NAMALWA (cell line): ENCODE results near the gene GALK1.
"Not testable (repeated sequence)": the region's sequence is repeated elsewhere in the genome, so short reads cannot be mapped to it uniquely, and the experiment has no call there.

ENCODE experiments used
- DNase-seq: peaks from one replicate; pipeline ENCODE4 v3.0.0-alpha.2; 2015; ENCODE audit warnings: low spot score

Gene GALK1

GRCh38 chr17:75764711-75765421, at the start of gene GALK1:
Gene GALK1, minus strand, starts transcription at chr17:75765192. Its CDS starts 56 bp downstream, at chr17:75765136.
- peak; percentile 84 for DNase-seq

- DNase-seq, result no peak
Measured at GRCh38 chr17:75814021-75814395, 49.0 kb upstream of the GALK1 start.

- no peak for DNase-seq
Measured at GRCh38 chr17:75813081-75814020, 48.4 kb upstream of the GALK1 start.

- no peak for DNase-seq
Measured at GRCh38 chr17:75812096-75813013, 47.4 kb upstream of the GALK1 start.

GRCh38 chr17:75811174-75811573, 46.2 kb upstream of the GALK1 start:
- no peak for DNase-seq

- not testable (repeated sequence) for DNase-seq
Measured at GRCh38 chr17:75810756-75811155, 45.8 kb upstream of the GALK1 start.

GRCh38 chr17:75810216-75810615, 45.2 kb upstream of the GALK1 start:
- DNase-seq, result no peak

- DNase-seq, result no peak
Measured at GRCh38 chr17:75809631-75810111, 44.7 kb upstream of the GALK1 start.

GRCh38 chr17:75808905-75809621, 44.1 kb upstream of the GALK1 start:
- DNase-seq, result no peak

- DNase-seq, result no peak
Measured at GRCh38 chr17:75808549-75808904, 43.5 kb upstream of the GALK1 start.

- no peak for DNase-seq
Measured at GRCh38 chr17:75807861-75808260, 42.9 kb upstream of the GALK1 start.

- no peak for DNase-seq
Measured at GRCh38 chr17:75806822-75807500, 42.0 kb upstream of the GALK1 start.

- no peak for DNase-seq
Measured at GRCh38 chr17:75803883-75804282, 38.9 kb upstream of the GALK1 start.

- DNase-seq, result no peak
Measured at GRCh38 chr17:75799402-75799801, 34.4 kb upstream of the GALK1 start.

GRCh38 chr17:75795820-75796607, 31.0 kb upstream of the GALK1 start:
- no peak for DNase-seq

GRCh38 chr17:75793460-75793859, 28.5 kb upstream of the GALK1 start:
- no peak for DNase-seq

- no peak for DNase-seq
Measured at GRCh38 chr17:75791254-75791653, 26.3 kb upstream of the GALK1 start.

- DNase-seq, result peak; percentile 66
Measured at GRCh38 chr17:75785016-75785890, 20.3 kb upstream of the GALK1 start.

GRCh38 chr17:75784473-75785015, 19.6 kb upstream of the GALK1 start, which contains the start of gene UNK:
Gene UNK, plus strand, starts transcription at chr17:75784806. Its CDS starts 75 bp downstream, at chr17:75784881.
- DNase-seq, result peak; percentile 99
